T-helper 9 cell (primary cell): ENCODE measurements around the gene CHST10.

ENCODE experiments used
- DNase-seq: peaks from one replicate; pipeline ENCODE4 v3.0.0-alpha.2; 2020

The CHST10 gene

DNA sequence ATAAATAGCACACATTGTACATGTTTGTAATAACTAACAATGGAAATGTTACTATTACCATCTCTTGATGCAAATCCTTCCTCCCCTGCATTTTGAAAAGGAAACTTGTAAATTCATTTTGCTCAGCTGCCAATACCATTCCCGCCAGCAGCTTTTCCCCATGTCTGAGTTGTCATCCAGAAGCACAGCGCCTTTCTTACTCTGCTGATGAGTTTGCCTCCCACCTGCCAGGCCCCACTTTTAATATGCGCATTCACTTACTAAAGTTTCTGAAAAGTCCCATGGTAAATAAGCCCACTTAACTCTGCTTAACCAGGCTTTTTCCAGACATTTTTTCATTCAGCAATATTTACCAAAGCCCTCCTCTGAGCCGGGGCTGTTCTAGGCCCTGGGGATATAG lies 3.9 kb downstream of the CHST10 start:
- DNase-seq = no peak

DNA sequence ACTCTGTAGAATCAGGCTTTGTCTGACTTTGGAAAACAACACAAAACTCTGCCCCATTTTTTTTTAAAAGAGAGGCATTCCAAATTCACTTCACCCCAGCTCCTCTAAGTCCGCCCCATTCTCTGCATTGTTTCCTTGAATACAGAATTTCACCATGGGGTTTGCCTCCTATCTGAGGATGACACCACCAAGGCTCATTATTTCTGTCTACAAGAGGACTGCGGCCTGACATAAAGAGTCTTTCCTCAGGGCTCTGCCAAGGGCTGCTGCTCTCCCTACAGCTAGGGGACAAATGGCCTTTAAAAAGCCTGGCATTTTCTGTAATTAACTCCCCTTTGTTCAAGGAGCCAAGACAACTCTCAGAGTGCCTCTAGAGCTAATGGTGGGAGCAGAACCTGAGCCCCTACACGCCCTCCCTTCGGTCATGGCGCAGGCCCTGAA lies 4.6 kb downstream of the CHST10 start:
- DNase-seq = no peak

DNA sequence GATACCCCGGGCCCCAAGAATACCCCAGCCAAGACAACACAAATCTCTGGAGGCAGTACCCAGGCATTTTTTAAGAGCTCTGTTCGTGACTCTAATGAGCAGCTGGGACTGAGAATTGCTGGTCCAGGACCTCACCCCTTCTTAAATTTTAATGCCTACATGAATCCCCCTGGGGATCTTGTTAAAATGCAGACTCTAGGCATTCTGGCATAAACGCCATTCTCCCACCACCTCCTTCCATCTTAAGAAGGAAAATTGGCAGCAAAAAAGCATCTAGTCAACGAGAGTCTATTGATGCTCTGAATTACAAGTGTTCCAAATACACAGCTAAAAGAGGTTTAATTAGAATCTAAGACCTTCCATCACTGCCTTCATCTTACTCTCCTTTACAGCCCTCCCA lies 5.0 kb downstream of the CHST10 start:
- no peak for DNase-seq

DNA sequence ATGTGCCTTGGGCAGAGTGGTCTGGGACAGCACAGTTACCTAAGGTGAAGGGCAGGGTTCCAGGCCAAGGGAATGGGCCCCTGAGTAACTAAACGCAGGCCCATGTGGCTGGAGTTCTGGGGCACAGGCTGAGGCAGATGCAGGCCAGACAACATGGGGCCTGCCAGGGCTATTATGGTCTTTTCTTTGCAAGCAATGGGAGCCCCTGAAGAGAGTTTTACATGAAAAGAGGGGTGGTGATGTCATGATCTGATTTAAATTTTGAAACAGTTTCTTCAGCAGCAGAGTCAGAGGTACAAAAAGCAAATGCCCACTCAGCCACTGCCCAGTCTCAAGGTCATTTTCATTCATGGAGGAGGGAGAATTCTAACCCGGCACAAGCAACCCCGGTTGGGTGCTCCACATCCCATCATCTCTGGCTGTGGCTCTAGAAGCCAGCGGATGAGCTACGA lies 5.6 kb downstream of the CHST10 start:
- DNase-seq = no peak

DNA sequence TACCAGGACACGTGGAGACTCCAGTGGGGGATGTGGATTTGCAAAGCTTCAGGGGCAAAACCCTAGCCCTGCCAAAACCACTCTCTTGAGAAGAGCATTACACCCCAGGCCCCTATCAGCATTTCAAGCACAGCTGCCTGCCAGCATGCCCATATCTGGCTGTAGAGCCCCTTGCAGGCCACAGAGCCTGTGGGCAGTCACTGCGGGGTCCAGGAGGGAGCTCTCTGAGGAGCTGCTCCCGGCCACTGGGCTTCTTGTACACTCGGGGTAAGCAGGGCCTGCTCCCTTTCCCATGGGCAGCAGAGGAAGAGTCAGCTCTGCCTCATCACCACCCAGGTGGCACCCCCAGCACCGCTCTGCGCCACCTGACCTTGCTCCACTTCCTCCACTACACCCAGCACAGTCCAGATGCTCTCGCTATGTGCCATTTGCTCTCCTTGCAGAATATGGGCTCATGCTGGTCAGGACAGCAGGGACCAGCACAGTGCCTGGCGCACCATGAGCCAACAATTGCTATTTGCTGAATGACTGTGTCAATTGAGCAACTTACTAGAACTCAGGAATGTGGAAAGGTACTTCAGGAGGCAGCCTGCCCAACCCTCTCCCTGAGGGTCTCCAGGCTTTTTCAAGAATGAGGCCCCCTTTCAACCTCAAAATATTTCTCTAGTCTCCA lies 7.4 kb downstream of the CHST10 start:
- DNase-seq = no peak

DNA sequence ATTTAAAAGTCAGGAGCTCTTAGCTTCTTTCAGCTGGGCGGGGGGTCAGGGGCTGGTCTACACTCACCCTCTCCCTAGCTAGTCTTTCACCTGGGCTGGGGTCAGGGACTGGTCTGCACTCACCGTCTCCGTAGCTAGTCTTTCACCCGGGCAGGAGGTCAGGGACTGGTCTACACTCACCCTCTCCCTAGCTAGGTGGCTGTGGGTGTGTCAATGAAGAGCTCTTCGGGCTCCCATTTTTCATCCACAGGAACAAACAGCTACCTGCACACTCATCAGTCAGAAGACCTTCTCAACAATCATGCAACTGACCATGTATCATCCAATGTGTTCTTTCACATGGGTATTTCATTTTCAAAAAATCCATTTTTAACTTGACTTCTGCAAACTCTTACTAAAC lies 8.0 kb downstream of the CHST10 start:
- no peak for DNase-seq

DNA sequence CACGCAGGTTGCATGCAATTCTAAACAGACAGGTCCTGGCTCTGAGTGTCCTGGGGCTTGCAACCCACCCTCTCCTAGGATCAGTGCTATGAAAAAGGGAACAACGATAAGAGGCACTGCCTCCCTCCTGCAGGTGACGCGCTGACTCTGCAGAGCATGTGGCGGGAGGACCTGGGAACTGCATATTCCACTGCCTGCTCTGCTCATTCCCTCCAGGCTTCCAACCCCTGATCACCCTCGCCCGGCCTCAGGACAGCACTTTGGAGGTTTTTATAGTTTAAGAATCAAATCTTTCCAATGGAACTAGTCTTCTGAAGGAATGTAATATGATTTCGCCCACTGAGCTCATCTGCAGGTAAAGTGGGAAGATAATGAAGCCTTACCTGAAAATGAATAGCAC lies 8.5 kb downstream of the CHST10 start:
- no peak for DNase-seq

DNA sequence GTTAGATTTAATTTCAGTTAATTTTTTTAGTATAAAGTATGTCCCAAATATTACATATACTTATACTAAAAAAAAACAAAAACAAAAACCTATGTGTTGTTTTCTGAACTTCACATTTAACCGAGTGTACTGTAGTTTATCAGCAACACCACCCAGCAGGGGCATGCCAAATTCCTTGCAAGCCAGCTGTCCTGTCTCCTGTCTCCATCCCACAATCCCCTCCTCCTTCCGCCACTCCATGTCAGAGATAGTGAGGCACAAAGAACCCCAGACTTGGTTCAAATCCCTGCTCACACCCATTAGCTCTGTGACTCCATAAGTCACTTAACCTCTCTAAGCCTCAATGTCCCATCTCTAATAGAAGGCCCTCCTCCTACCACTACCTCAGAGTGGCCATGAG lies 9.4 kb downstream of the CHST10 start:
- no peak for DNase-seq

DNA sequence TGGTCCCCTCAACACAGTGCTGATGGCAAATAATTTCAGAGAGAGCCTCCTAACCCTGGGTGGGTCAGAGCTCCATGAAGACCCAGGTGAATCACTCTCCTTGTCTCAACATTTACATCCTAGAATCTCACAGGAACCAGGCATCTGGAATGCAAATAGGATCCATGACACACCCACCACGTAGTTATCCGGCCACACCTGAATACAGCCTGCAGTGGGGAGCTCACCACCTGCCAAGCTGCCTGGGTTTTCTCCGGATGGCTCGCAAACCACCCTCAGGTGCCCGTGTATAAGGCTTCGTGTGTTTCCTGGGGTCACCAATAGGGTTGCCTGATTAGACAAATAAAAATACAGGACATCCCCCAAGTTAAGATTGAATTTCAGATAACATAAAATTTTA lies 9.9 kb downstream of the CHST10 start:
- DNase-seq = no peak

DNA sequence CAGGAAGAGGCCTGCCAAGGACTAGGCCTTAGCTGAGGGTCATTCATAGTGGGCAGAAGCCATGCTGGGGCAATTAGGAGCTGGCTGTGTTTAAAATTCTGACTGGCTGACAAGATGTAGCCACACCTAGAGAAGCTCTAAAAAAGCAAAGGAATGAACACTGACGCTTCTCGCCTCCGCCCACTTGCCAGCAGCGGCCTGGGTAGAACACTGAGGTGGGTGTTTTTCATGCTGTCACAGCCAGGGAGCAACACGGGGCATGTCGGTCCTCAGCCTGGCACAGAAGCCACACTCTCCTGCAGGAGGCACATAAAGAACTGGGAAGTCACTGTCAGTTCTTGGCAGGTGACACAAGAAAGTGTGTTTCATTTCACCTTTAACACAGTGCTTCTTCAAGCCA lies 10.4 kb downstream of the CHST10 start:
- no peak for DNase-seq

DNA sequence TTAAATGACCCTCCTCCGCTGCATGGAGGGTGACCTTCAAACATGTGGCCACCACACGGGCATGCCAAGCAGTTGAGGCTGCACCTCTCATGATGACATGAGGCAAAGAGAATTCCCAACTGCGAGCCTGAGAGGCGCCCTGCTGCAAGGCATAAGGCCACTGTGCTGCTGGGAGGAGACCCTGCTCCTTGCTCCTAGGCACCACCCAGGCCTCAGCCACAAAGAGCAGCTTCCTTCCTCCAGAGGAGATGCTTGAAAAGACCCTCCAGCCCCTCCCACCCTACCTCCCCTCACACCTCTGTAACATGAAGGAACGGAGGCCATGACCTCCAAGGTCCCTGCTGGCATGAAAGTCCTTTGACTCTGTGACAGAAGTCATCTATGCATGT lies 11.4 kb downstream of the CHST10 start:
- no peak for DNase-seq

DNA sequence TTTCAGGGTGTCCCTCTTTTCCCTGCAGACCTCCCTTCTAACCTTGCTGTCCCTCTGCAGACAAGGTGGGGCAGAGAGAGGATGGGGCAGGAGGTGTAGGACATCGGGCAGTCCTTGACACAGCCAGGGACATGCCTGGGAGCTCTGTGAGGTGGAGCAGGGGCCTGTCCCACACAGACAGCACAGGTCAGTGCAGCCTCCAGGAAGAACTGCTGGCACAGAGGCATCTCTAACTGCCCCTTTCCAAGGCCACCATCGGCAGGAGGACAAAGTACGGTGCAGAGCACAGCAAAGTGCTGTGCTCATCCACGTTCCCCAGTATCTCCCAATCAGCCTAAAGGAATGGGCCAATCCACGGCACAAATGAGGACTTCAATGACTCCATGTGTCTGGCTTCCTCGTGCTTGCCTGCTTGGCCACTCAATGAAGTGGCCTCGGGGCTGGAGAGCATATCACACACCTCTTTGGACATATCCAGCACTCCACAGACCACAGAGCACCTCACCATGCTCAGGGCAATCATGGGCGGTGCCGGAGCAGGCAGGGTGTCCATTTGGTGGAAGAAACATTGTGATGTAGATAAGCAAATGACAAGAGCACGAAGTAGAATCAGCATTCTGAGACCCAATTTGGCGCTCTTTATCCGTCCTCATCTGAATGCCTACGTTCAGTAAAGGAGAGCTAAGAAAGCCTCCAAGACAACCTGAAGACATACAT lies 11.9 kb downstream of the CHST10 start:
- DNase-seq = no peak

DNA sequence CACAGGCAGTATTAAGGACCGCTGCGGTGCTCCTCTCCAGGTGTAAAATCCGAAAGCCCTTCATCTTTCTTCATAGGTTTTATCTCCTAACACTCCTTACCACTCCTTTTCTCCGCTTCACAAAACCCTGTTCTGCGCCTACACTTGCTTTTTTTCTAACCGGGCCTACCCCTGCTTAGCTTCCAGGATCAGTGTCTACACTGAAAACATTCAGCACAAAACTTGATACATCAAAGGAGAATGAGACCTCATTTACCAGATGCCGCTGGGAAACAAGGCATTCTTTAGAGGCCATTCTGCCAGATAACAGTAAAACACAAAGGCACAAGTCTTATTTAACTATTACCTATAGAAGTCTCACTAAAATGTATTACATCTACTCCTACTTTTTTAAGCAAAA lies 13.1 kb downstream of the CHST10 start:
- no peak for DNase-seq

DNA sequence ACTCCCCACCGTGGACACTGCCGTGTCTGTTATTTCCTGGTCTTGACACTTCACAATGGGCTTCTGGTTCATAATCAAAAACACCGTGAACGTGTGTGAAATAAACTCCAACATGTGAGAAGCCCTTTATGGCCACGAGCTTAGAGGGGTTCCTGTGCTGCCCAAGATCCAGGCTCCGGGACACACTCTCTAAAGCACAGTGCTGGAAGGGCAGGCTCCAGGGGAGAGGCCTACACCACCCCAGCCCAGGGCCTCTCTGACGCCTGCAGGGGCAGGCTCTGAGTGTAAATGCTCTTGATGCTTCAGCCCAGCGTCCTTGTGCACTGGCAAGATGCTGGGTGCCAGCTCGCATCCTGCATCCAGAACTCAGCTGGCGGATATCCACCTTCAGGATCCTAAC lies 13.7 kb downstream of the CHST10 start:
- DNase-seq = no peak

DNA sequence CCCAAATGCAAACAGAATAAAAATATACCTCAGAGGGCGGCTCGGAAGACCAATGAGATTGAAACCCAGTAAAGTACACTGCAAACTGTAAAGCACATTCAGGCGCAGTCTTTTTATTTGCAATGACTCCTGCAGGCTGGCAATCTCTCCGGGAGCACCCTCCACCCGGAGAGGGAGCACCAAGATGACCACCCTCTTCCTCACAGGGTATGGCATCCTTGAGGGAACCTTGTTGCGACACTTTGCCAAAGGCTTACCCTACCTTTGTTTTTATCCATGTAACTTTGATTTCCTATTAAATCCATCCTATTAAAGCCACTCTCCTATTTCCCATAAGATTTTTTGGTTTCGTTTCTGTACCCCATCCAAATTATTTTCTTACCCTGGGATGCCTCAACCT lies 16.2 kb downstream of the CHST10 start:
- no peak for DNase-seq

DNA sequence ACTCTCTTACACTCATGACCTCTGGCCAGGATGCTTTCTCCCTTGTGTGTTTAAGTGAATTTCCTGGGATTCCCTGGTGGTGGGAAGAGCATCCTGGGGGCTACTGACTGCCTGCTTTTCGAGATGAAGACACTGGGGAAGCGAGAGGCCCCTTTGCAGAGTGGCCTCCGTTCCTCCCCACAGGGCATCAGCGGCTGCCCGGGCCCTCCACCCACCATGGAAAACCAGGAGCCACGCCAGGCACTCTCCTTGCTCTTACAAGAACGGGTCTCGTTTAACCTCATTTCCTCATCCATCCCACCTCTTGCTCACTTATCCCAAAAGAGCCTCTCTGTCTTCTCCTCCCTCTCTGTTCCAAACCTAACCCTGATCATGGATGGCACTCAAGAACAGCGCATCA lies 17.8 kb downstream of the CHST10 start:
- DNase-seq = no peak

DNA sequence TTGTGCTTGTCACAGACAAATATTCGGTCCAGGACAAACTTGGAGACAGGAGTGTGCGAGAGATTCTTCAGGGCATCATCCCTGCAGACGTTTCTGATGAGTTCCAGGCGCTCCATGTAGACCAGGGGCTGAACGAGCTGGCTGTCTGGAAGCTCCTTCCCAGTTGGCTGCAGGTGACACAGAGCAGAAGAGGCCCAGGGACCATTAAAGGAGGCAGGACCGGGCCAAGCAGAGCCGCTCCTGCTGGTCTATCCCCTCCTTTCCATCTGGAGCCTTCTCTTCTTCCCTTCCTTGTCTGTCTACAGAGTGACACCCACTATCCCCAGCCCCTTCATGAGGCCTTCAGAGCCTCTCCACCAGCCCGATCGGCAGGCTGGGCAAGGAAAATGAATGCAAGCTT lies 19.5 kb downstream of the CHST10 start:
- no peak for DNase-seq

DNA sequence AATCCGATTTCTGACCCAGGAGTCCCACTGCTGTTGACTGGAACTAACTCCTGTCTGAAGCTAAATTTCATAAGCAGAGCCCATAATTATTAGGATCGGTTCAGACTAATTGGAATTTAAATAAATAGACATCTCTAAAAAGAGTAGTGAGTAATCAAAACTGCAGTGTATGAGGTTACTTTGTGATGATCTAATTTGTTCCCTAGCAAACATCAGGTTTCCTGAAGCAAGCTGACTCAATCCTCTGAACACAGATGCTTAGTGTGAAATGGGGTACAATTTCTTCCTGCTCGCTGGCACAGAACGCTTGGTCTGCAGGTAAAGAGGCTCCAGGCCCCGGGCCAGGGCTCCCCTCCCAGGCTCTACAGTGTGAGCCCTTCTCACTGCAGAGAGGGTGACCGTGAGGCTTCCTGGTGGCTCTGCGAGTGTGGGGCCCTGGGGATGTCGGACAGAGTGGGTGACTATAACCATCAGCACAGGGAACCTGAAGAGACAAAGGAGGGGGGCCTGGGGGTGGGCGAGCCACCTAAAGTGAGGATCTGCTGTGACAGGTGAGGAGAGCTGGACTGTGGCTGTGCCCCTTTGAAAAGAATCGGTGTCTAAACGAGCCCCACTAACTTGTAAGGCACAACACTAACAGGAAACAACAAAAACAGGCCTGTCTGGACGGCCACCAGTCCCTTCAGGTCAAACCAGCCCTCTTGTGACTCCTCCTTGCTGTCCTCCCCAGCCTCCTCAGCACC lies 20.2 kb downstream of the CHST10 start:
- DNase-seq = no peak

DNA sequence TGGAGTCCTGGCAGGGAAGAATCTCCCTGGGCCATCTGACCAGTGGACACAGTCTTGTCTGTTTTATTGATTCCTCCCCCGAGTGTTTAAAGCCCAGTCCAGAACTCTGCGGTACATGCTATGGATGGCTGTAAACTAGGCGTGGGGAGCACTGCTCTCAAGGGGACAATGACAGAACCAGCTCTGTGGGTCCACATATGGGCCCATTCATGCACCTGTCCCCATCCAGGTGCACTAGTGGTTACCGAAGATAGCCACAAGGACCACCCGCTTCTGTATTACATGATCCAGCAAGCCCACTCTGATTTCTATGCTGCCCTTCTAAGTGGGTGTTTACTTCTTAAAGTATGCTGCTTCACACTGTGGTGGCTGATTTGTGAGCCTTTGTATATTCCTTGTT lies 21.0 kb downstream of the CHST10 start:
- DNase-seq = no peak

DNA sequence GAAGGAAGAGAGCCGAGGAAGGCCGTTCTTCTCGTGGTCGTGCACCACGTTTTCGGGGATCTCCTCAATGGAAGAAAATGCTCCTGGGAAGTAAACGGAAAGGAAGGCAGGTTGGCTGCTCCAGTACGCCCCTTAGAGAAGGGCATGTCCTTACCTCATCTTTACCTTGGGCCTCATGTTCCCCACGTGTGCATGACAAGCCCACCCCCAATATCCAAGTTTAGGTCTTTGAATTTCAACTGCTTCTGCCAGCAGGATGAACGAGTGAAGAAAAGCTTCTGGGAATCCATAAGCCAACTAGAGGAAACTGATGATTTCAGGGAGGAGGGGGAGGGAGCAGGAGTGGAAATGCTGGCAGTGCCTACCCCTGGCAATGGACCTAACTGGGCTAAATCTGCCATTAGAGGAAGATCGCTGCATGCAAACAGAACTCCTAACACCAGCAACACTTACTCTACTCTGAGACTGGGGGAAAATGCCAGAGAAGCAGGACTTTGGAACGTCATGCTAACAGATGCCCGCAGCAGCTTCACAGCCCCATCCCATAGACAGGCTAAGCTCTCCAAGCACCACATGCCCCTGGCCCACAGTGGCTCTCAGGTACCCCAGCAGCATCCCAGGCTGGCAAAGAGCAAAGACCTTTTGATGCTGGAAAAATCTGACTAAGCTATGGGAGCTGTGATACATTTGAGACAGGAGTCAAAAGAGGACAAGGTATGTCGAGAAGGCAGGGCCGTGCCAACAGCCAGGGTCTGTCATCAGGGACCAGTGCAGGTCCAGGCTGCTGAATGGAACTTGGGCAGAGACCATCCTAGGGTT lies 21.7 kb downstream of the CHST10 start:
- DNase-seq = no peak

DNA sequence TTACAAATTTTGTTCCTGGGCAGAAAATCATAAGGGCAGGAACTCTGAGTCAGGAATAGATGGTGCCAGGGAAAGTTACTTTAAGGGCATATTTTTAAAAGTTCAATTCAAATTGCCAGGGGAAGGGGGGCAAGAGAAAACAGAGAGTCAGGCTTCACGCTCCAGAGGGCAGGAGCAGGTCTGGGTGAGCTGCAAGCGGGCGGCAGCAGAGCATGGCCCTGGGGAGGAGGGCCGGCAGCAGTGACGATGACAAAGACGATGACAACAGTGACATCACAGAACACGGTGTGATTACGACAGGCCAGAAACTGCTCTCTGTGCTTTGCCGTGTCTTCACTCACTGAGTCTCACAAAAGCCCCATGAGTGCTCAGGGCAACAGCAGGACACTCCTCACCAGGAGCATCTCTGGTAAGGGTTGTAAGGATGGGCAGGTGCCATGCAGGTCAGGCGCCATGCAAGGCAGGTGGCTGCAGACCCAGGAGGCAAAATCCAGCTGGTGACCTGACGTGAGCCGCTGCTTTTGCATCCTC lies 23.3 kb downstream of the CHST10 start:
- no peak for DNase-seq

DNA sequence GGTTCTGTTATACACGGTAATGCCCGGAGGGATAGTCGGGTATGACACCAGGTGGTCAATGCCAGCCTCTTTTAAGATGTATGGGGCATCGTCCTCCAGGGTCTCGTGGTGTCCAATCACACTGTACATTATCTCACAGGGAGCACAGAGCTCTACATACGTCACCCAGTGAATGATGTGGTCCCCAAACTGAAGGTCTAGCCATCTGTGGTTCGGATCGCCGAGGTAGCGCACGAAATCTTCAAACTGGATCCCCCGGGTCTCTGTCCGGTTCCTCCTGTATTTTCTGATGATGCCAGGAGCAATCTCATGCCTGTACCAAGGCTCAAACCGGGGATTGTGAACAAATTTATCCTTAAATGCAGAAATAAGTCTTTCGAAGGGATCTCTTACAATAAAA lies 24.1 kb downstream of the CHST10 start:
- DNase-seq = no peak

DNA sequence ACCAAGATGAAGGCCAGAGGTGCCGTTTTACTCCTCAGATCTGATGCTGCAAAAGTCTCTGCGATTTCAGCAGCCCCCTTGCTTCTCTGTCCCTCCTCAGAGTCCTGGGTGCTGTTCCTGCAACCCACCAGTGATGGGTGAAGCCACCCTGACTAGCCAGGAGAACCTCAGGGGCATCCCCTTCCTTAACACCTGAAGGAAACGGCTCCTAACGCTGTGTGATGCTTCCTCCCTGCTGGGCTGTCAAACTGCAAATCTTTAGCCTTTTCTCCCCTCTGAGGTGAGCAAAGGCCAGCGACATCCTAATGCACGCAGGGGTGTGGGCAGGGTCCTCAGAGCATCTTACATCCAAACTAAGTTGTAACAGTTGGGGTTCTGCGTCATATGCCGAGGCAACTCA lies 24.8 kb downstream of the CHST10 start:
- no peak for DNase-seq
